Fibroblast of the aortic adventitia (primary cell): ENCODE measurements around the gene MATN1. TPM values are rescaled to one million over a fixed set of nuclear protein-coding genes. Genes with fewer than 3 reads are reported as not detected.

Source experiments
- DNase-seq: peaks from one replicate; pipeline ENCODE4 v3.0.0-alpha.2; 2010; ENCODE audit warnings: low read depth
- H3K4me3 ChIP-seq: 2 replicates; pipeline ENCODE4 v1.5.1; 2011; ENCODE audit warnings: low read depth, mild to moderate bottlenecking, control low read depth, low read length, moderate library complexity
- total RNA-seq: library from RNA; depleted of rRNA; stranded (reverse); fragments of >200 nt; gene quantifications from 2 replicates; pipeline ENCODE4 v1.2.3, GENCODE V29; 2012; ENCODE audit warnings: low replicate concordance
- TF ChIP-seq, protein P1 (sequence below): IDR thresholded peaks from 2 replicates; pipeline ENCODE4 v1.5.1; 2011; ENCODE audit warnings: mild to moderate bottlenecking, low read length, control low read depth, inconsistent platforms; ENCODE audit not compliant: insufficient read depth

Gene MATN1
- total RNA-seq, 1 donor: 0.18 TPM

DNA sequence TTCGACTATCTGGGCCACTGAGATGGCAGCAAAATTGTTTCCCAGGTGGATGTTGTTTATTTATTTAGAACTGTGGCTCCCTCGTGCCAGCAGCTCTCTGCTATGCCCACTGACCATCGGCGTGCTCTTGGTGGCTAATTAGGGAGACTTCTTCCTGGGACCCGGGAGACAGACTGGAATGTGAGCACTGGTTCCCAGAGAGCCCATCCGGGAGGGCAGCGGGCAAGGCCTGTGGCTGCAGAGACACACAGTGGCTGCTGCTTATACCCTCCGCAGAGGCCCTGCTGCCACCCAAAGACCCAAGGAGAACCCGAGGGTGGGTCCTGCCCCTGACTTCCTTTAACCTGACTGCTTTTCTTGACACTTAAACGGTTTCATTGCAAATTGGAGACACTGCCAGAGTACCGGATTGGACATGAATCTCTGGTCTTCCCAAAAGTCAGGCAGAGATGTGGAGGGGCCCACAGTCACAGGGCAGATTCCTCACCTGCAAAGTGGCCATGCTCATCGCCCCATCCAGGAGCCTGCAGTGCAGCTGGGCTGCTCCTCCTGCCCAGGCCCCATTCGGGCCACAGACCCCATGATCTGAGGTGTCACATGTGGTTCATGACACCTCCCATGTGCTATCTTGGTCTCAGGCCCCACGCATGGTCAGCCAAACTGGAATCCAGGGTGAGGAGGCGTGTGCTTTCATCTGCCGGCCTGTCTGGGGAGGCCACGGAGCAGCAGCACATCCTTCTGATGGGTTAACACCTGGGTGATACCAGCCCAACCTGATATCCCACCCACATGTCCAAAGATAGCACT lies 5.7 kb upstream of the MATN1 start:
- TF ChIP-seq, protein P1, sequence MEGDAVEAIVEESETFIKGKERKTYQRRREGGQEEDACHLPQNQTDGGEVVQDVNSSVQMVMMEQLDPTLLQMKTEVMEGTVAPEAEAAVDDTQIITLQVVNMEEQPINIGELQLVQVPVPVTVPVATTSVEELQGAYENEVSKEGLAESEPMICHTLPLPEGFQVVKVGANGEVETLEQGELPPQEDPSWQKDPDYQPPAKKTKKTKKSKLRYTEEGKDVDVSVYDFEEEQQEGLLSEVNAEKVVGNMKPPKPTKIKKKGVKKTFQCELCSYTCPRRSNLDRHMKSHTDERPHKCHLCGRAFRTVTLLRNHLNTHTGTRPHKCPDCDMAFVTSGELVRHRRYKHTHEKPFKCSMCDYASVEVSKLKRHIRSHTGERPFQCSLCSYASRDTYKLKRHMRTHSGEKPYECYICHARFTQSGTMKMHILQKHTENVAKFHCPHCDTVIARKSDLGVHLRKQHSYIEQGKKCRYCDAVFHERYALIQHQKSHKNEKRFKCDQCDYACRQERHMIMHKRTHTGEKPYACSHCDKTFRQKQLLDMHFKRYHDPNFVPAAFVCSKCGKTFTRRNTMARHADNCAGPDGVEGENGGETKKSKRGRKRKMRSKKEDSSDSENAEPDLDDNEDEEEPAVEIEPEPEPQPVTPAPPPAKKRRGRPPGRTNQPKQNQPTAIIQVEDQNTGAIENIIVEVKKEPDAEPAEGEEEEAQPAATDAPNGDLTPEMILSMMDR: no peak
- H3K4me3 ChIP-seq: no peak overlapping the region
- DNase-seq: no peak

DNA sequence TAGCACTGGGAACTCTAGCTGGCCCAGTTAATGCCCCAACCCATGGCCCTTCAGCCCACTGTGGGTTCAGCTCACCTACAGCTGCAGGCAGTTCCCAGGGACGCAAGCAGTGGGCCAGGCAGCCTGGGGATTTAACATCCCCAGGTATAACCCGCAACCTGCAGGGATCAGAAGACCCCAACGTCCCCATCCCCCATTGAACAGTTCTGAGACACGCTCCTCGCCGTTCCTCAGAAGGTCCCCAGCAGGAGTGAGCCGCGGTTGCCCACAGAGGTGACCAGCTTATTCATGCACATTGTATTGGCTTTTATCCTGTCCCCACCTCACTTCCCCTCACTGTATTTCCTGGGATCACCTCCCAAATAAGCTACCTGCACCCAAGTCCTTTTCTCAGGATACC lies 5.0 kb upstream of the MATN1 start:
- no peak for DNase-seq
- H3K4me3 ChIP-seq: no peak overlapping the region
- TF ChIP-seq, protein P1: no peak

DNA sequence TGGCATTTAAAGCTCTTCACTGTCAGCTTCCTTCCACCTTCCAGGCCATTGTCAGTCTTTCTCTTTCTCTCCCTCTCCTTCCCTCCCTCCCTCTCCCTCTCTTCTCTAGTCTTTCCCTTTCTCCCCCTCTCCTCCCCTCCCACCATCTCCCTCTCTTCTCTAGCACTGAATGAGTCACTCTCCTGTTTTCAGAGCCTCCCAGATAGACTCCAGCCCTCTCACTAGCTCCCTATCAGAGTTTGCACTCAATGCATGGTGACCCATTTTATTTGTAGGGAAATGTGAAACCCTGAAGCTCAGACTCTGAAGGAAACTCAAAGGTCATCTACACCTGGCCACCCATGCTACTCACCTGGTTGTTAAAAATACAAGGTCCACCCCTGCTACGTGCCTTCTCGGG lies 4.4 kb upstream of the MATN1 start:
- TF ChIP-seq, protein P1: no peak
- H3K4me3 ChIP-seq: no peak overlapping the region
- DNase-seq: peak; percentile 43

DNA sequence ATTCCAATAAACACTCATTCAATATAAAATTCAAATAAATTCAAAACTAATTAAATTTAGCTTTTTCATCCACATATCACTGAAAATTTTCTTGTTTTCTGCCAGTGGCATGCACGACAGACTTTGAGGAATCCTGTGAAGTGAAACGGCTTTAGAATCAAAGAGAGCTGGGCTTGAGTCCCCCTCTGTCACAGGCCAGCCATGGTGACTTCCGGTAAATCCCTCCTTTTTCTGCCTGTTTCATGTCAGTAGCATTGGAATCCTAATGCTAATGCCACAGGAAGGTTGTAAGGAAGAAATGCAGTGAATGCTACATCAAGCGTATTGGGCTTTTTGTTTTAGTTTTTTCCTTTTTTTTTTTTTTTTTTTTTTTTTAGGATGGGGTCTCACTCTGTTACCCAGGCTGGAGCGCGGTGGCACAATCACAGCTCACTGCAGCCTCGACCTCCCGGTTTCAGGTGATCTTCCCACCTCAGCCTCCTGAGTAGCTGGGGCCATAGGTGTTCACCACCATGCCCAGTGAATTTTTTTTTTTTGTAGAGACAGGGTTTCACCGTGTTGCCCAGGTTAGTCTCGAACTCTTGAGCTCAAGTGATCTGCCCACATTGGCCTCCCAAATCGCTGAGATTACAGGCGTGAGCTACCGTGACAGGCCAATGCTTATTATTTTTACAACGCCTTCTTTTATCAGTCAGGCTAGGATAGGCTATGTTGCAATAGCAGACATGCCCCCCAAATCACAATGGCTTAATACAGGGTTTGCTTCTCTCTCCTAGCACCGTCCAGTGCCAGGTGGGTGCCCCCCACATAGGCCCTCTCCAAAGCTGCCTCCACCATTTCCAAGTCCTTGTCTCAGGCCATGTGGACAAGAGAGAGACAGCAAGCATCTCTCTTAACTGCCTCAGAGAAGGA lies 3.6 kb upstream of the MATN1 start:
- TF ChIP-seq, protein P1: no peak

DNA sequence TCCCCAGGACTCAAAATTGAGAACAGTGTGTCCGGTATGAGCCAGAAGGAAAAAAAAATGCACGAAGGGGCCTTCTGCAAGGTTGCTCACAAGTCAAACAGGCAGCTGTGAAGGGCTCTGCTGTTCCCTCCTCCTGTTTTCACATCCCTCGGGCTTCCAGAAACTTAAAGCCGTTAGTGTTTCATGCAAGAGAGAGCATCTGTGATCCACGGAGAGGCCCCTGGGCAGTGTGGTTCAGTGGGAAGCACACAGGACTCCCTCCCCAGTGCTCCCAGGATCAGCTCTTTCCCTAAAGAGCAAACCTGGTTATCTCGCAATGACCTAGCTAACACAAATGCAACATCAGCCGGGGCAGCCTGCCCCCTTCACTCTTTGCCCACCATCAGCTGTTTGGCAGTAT lies 2.9 kb upstream of the MATN1 start:
- TF ChIP-seq, protein P1: no peak
- H3K4me3 ChIP-seq: no peak overlapping the region
- no peak for DNase-seq

More for the DNA sequence above, 3.6 kb upstream of the MATN1 start:
- no peak for DNase-seq
- H3K4me3 ChIP-seq: no peak overlapping the region

DNA sequence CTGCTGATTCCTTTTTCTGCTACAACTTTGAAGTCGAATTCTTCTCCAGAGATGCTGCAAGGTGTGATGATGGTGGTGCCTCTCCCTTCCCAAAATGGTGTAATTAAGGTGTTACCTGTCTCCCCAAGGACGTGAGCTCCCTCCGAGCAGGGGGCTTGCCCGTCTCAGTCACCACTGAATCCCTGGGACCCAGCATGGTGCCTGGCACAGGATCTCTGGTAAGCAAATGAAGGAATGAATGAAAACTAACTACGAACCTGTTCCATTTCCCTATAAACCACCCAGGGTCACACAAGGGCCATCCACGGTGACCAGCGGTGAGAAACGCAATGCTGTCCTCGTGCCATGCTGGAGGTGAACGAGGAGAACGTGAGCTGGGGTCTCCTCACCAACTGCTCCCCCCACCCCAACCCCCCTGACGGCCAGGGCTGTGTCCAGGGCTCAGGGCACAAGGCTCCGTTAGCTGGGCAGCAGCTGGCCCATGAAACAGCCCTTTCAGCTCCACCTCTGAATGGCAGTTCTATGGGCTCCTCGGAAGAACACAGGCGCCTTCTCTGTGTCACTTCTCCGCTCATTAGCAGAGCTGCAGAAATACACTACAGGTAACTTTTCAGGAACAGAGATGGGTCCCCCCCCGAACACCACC lies 2.2 kb upstream of the MATN1 start:
- DNase-seq: no peak
- TF ChIP-seq, protein P1: no peak
- H3K4me3 ChIP-seq: no peak overlapping the region
